NCI-H526 treated with DMSO at 0.1 percent for 48 hours (cell line): ENCODE results near the gene BORCS8.
"Not testable (repeated sequence)": the region's sequence is repeated elsewhere in the genome, so short reads cannot be mapped to it uniquely, and the experiment has no call there.

Source experiments
- DNase-seq: peaks from one replicate; lab custom pipeline; 2025; lab: John Stamatoyannopoulos, UW

Gene BORCS8

DNA sequence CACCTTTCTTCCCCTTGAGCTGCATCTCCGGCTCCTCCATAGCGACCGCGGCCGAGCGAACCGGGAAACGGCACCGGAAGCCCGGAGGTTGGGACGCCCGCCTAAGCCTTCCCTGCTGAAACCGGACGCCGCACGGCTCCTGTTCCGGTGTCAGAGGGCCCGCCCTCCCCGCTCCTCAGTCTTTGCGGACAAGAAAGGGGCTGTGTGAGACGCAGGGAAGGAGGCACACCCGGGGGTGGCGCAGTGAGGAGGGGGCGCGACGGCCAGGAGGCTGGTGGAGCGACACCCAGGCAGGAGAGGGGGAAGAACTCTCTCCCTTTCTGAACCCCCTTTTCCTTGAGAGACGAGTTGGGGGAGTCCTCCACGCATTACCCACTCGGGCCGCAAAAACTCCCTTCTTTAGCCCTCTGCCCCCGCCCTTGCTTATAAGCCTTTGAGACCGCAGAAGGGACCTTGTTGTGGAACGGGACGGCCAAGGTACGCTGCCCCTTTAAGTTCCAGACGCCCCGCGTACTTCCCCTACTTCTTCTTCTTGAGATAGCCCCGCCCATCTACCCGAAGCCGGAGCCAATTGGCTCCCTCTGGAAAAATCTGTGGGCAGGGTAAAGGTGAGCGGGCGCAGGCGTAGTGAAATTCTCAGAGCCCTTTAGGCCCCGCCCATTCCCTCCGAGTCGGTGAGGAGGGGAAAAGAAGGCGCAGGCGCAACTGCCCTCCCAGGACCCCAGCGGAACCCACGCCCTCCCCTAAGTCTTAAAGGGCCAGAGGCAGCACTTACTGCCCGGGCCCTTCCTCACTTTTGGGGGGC is at the start of gene BORCS8, which contains the start of gene RFXANK:
BORCS8 (minus strand) TSS at position 75 of the 805 bp plus-strand sequence; CDS start at position 40, 35 bp downstream.
RFXANK (plus strand) TSS at position 181 of the 805 bp plus-strand sequence. CDS start 1,689 bp downstream, outside the sequence.
- peak; percentile 91 for DNase-seq

DNA sequence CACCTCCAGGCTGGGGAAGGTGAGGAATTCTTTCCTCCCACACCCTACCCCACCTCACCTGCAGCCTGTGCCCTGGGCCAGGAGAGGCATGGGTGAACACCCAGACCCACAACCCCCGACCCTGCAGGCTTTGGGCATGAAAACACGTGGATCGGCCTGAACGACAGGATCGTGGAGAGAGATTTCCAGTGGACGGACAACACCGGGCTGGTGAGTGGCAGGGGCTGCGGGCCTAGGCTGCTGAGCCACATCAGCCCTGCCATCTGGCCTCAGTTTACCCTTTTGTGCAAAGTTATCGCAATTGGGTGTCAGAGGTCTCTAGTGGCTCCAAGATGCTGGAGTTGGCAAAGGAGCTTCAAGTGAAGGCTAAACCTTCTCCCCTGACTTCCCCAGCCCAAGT is 48.5 kb upstream of the BORCS8 start:
- no peak for DNase-seq

DNA sequence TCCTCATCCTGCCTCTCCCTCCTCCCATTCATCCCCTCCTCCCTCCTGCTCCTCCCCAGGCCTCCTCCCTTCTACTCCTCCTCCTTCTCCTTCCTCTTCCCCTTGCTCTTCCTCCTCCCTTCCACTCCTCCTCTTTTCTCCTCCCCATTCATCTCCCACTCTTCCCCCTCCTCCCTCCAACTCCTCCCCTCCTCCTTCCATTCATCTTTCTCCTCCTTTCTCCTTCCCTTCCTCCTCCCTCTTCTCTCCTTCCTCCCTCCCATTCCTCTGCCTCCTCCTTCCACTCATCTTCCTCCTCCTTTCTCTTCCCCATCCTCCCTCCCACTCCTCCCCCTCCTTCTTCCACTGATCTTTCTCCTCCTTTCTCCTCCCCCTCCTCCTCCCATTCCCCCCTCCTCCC is 47.7 kb upstream of the BORCS8 start:
- DNase-seq = no peak

DNA sequence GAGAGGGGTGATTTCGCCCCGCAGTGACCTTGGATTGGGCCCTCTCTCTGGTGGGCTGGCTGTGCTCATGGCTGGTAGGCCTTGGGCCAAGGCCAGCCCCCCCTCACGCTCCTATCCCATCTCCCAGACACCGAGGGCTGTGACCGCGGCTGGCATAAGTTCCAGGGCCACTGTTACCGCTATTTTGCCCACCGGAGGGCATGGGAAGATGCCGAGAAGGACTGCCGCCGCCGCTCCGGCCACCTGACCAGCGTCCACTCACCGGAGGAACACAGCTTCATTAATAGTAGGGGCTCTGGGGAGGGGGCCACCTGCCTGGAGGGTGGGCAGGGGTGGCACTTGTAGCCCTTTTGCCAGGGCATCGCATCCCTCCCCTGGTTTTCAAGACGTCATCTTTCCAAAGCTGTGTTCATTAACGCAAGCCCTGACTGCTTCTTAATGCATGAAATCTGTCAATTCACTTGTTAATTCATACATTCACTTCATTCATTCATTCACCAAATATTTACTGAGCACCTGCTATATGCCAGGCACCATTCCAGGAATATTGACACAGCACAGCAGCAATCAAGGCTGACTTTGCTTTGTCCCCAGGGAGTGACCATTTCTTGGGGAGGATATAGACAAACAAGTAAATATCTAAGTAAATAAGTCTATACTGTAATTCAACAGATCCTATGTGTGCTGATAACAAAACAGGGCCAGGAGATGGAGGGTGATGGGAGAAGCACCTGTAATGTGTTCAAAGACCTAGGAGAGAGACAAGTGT is 46.4 kb upstream of the BORCS8 start:
- no peak for DNase-seq

DNA sequence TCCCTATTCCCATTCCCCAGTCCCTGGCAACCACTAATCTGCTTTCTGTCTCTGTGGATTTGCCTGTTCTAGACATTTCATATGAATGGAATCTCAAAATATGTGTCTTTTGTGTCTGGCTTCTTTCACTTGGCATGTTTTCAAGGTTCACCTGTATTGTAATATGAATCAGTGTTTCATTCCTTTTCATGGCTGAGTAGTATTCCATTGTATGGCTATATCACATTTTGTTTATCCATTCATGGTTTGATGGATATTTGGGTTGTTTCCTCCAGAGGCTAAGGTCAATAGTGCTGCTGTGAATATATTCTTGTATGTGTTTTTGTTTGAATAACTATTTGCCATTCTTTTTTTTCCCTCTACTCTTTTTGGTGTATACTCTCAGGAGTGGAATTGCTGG is 44.2 kb upstream of the BORCS8 start:
- DNase-seq = no peak

DNA sequence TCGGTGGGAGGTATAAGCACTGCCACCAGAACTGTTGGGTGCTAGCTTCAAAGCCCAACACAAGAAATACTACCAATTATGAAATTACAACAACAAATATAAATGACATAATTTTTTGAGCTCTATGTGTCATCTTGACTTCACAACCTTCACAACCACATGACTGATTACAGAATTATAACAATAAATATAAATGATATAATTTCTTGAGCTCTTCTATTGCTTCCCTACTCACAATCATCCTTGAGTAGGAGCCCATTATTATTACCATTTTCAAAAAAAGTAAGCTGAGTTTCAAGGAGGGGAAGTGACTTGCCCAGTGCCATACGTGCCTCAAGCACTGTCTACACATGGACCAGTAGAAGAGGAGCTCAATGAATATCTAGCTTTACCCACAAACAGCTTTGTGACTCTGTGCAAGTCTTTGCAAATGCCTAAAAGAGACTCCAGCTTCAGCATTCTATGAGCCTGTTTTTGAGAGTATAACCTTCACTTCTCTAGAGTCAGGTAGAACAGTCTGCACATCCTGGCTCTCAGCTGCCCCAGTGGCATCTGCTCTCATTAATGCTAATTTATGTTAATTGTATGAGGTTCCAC is 42.4 kb upstream of the BORCS8 start:
- no peak for DNase-seq

DNA sequence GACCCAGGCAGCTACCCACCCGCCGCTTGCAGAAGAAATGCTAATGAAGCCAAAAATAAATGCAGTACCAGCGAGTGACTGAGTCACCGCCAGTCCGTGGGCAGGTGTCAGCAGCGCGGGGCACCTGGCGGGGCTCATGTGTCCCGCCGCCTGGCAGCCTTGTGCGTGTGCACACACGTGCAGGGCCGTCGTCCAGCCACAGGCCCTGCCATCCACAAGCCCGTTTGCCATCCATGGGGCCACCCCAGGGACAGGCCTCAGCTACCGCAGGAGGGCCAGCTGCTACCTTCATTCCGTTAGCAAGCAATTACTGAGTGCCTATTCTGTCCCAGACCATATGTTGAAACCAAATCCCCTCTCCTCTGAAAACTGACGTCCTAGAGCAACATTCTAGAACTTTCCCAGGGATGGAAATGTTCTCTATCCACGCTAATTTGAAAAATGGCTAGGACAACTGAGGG is 40.3 kb upstream of the BORCS8 start:
- no peak for DNase-seq

DNA sequence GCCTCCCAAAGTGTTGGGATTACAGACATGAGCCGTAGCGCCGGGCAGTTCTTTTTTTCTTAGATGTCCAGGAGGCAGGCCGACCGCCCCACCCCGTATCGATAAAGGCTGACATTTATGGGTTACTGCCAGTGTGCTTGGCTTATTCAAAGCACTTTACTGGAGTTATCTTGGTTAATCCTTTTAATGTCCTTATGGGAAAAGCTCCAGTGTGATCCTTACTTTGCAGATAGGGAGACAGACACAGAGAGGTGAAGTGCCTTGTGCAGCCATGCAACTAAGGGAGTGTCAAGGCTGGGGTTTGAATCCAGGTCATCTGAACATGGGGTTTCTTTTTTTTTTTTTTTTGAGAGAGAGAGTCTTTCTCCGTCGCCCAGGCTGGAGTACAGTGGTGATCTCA is 39.0 kb upstream of the BORCS8 start:
- no peak for DNase-seq

DNA sequence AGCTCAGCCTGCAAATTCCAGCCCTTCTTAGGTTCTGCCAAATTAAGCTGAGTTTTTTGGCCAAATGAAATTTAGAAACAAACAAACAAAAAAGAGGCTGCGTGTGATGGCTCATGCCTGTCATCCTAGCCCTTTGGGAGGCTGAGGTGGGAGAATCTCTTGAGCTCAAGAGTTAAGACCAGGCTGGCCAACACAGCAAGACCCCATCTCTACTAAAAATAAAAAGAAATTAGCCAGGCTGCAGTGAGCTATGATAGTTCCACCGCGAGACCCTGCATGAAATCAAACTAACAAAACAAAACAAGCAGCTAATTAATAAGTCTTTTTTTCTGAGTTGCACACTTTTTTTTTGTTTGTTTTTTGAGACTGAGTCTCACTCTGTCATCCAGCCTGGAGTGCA is 37.7 kb upstream of the BORCS8 start:
- DNase-seq = no peak

DNA sequence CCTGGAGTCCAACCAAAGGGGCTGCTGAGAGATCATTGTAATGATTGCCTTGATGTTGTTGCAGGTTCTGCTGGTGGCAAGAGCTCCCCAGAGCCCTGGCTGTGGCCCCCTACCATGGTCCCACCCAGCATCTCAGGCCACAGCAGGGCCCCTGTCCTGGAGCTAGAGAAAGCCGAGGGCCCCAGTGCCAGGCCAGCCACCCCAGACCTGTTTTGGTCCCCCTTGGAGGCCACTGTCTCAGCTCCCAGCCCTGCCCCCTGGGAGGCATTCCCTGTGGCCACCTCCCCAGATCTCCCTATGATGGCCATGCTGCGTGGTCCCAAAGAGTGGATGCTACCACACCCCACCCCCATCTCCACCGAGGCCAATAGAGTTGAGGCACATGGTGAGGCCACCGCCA is 35.3 kb upstream of the BORCS8 start:
- DNase-seq = no peak

DNA sequence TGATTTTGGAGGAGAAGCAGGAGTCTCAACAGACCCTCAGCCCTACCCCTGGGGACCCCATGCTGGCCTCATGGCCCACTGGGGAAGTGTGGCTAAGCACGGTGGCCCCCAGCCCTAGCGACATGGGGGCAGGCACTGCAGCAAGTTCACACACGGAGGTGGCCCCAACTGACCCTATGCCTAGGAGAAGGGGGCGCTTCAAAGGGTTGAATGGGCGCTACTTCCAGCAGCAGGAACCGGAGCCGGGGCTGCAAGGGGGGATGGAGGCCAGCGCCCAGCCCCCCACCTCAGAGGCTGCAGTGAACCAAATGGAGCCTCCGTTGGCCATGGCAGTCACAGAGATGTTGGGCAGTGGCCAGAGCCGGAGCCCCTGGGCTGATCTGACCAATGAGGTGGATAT is 34.7 kb upstream of the BORCS8 start:
- no peak for DNase-seq

DNA sequence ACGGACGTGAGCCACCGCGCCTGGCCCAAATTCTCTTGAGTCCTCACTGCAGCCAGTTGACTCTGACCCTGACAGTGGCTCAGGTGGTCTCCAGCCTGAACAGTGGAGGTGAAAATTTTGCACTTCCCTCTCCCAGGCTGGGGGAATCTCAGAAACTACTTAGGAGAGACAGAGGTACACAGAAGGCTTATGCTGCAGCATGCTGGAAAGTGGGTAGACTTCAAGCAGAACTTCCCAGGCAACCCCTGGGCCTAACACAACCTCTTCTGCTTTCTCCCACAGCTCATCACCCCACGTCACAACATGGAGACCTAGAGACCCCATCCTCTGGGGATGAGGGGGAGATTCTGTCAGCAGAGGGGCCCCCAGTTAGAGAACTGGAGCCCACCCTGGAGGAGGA is 34.3 kb upstream of the BORCS8 start:
- DNase-seq = no peak

DNA sequence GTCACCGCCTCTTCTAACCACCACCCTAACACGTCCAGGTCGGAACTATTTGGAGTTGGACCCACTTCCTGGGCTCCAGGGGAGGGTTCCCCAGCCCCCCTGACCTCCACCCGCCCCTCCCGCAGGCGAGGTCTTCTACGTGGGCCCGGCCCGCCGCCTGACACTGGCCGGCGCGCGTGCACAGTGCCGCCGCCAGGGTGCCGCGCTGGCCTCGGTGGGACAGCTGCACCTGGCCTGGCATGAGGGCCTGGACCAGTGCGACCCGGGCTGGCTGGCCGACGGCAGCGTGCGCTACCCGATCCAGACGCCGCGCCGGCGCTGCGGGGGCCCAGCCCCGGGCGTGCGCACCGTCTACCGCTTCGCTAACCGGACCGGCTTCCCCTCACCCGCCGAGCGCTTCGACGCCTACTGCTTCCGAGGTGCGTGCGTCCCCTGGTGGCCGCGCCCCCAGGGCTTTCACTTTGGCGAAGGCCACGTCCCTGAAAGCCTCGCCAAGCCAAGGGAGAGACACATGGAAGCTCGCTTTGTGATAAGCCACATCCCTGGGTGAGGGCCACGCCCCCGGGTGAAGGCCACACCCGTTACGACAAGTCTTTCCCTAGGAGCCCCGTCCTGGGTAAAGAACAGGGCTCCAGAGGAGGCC is 33.0 kb upstream of the BORCS8 start:
- peak; percentile 42 for DNase-seq

DNA sequence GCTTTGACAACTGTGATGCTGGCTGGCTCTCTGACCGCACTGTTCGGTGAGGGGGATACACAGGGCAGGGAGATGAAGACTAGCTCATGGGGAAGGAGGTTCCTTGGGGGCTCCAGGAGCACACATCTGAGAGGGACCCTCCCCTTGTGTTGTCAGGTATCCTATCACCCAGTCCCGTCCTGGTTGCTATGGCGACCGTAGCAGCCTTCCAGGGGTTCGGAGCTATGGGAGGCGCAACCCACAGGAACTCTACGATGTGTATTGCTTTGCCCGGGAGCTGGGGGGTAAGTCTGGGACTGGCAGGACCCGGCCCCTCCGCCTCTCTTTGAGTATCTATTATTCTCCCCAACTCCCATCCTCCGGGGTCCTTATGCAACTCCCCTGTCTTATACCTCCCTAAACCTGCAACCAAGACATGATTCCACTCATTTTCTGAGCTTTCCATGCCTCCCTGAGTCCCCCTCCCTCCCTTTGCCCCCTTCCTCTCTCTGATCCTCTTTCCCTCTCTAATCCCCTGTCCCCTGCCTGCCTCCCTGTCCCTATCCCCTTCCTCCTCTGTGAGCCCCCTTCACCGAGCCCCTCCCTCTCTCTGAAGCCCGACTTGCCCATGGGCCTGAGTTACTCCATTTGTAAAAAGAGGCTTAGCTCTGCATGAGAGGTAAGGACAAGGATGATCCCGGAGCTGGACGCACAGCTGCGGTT is 32.3 kb upstream of the BORCS8 start:
- no peak for DNase-seq

DNA sequence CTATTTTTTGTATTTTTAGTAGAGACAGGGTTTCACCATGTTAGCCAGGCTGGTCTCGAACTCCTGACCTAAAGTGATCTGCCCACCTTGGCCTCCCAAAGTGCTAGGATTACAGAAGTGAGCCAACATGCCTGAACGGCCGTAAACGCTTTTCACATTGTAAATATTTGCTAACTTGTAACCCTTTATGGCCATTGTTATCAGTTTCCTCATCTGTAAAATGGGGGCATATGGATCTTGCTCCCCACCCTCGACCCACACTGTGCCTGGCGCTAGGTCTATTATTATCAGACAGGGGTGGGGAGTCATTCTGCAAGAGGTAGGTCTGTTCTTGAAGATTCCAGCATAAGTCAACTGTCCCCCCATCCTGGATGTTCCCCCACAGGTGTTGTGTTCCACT is 31.7 kb upstream of the BORCS8 start:
- no peak for DNase-seq

DNA sequence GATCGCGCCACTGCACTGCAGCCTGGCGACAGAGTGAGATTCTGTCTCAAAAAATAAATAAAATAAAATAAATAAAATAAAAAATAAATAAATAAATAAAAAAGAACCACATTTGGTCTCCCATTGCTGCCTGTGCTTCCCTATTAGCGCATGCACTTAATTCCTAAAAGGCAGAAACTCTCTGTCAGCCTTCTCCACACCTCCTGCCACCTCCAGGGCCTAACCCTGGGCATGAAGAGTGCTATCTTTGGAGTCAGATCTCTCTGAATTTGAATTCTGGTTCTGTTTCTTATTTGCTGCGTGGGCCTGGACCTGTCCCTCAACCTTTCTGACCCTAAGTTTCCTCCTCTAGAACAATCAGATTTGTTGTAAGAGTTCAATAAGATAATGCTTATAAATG is 31.1 kb upstream of the BORCS8 start:
- DNase-seq = no peak

DNA sequence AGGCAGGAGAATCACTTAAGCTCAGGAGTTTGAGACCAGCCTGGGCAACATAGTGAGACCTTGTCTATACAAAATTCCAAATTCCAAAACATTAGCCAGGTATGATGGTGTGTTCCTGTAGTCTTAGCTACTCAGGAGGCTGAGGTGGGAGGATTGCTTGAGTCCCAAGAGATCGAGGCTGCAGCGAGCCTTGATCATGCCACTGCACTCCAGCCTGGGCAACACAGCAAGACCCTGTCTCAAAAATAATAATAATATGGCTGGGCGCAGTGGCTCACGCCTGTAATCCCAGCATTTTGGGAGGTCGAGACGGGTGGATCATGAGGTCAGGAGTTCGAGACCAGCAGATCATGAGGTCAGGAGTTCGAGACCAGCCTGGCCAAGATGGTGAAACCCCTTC is 29.0 kb upstream of the BORCS8 start:
- not testable (repeated sequence) for DNase-seq

DNA sequence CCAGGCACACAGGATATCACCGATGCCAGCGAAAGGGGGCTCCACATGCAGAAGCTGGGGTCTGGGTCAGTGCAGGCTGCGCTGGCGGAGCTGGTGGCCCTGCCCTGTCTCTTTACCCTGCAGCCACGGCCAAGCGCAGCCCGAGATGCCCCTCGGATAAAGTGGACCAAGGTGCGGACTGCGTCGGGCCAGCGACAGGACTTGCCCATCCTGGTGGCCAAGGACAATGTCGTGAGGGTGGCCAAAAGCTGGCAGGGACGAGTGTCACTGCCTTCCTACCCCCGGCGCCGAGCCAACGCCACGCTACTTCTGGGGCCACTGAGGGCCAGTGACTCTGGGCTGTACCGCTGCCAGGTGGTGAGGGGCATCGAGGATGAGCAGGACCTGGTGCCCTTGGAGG is 27.0 kb upstream of the BORCS8 start:
- no peak for DNase-seq

DNA sequence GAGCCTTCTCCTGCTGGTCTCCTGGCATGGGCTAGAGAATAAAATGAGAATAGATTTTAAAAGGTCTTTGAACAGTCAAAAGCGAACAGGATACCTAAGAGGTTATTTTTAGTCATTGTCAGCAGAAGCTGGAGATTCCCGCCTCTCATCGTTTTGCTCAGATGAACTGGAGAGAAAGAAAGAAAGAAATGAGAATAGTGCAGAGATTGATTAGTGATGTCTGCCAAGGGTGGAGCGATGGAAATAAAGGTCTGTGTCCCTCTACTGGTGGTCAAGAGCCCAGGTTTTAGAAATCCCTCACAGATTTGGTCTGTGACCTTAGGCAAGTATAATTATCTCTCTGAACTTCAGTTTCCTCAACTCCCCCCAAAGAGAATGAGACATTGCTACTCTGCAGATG is 25.1 kb upstream of the BORCS8 start:
- DNase-seq = no peak

DNA sequence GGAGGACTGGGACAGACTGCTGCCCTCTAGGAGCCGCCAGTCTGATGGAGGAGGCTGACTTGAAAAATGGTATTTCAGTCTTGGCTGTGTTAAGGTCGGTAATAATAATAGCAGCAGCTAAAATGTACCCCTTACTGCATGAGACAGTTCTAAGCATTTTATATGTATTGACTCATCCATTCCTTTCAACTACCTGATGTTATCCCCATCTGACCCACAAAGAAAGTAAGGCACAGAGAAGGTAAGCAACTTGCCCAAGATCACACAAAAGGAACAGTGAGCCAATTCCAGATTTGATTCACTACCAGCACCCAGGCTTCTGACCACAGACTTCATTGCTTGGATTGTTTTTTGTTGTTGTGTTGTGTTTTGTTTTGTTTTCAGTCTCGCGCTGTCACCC is 23.8 kb upstream of the BORCS8 start:
- no peak for DNase-seq

DNA sequence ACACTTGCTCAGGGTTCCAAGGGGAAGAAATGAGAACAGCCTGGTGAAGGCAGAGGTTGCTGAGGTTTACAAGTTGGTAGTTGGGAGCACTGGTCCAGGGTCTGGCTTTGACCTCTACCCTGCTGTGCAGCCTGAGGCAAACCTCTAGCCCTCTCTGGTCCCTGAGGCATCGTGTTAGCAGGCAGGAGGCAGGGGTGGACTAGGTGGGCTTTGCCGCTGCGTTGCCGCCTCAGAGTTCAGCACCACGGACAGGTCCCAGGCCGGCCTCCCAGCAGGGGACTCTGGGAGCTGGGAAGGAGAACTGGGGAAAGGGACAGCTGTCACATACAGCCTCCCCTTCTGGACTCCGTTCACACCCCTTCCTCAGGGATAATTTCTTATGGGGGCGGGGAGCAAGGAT is 22.9 kb upstream of the BORCS8 start:
- no peak for DNase-seq

DNA sequence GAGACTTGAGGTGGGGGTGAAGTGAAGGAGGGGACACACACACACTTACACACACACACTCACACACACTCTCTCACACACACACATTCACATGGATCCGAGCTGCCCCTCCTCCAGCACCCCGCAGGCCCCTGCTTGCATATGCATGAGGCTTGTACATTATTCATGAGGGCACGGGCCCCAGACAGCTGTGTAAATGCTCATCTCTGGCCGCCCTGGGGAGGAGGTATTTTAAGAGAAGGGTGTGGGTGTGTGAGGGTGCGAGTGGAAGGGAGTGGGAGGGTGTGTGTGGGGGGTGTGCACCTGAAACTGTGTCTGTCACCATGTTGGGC is 22.2 kb upstream of the BORCS8 start:
- peak; percentile 14 for DNase-seq
